Measurements from ENCODE around the gene APOBEC3F.

Gene APOBEC3F

GRCh38 chr22:39092111-39092862, 51.6 kb downstream of the APOBEC3F start:
- no peak for DNase-seq (ENCODE audit: low read depth)

- no peak for DNase-seq (ENCODE audit: low read depth)
These were observed 54.2 kb downstream of the APOBEC3F start for GRCh38 chr22:39094717-39095389.

GRCh38 chr22:39095971-39096370, 55.3 kb downstream of the APOBEC3F start:
- DNase-seq (ENCODE audit: low read depth) = no peak

GRCh38 chr22:39097098-39098020, 56.7 kb downstream of the APOBEC3F start, which contains the start of gene APOBEC3H:
APOBEC3H (plus strand) TSS chr22:39097244; CDS start chr22:39100279, 3,035 bp downstream.
- DNase-seq (ENCODE audit: low read depth) = no peak

- DNase-seq (ENCODE audit: low read depth) = no peak
These were observed 57.4 kb downstream of the APOBEC3F start for GRCh38 chr22:39098026-39098425.

GRCh38 chr22:39098576-39098975, 57.9 kb downstream of the APOBEC3F start:
- DNase-seq (ENCODE audit: low read depth) = no peak

- DNase-seq (ENCODE audit: low read depth) = no peak
These were observed 60.6 kb downstream of the APOBEC3F start for GRCh38 chr22:39101226-39101625.

GRCh38 chr22:39103431-39103830, 62.8 kb downstream of the APOBEC3F start:
- no peak for DNase-seq (ENCODE audit: low read depth)

Data from activated T-cell treated with anti-CD3 and anti-CD28 coated beads for 48 hours (primary cell).